ENCODE data around the gene RNF144B. TPM values are rescaled to one million over a fixed set of nuclear protein-coding genes. Genes with fewer than 3 reads are reported as not detected.
"Not testable (repeated sequence)": the region's sequence is repeated elsewhere in the genome, so short reads cannot be mapped to it uniquely, and the experiment has no call there.

The RNF144B gene
- total RNA-seq, 1 donor from 2014 or later = 9.3 TPM

GRCh38 chr6:18404965-18405364, 17.8 kb downstream of the RNF144B start:
- DNase-seq (ENCODE audit: low spot score); intact Hi-C loops (cut with DNase I): not testable (repeated sequence)

DNA sequence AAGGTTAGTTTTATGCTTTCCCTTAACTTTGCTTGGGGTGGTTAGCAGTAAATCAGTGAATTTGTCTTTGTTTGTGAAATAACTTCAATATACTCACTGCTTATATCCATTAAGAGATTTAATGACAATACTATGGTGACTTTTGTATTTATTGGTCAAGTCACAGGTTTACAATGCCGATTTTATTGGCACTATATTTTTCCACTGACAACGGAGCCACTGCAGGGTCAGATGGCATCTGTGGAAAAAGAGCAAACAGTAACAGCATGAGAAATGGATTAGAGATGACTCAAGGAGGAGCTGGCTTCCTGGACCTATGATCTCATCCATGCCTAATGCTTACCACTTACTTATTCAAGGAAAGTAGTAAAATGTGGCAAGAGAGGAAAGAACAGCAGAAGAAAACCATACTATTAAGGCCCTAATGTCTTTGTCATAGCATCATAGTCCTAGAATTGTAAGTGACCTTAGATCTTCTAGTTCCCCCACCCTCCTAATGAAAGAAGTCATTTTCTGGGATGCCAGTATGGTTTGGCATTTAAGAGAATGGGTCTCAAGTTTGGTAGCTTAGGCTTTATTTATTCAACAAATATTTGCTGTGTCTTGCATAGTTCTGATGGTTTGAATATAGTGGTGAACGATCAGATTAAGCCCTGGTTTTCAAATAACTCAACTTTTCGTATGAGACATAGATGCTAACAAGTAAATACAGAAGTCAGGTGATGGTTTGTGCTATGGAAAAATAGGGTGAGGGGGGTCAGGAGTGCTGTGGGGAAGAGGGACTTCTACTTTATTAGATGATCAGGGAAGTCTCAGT, 18.5 kb downstream of the RNF144B start:
- no peak for DNase-seq (ENCODE audit: low spot score)
- intact Hi-C loops (cut with DNase I) = no loop called here

DNA sequence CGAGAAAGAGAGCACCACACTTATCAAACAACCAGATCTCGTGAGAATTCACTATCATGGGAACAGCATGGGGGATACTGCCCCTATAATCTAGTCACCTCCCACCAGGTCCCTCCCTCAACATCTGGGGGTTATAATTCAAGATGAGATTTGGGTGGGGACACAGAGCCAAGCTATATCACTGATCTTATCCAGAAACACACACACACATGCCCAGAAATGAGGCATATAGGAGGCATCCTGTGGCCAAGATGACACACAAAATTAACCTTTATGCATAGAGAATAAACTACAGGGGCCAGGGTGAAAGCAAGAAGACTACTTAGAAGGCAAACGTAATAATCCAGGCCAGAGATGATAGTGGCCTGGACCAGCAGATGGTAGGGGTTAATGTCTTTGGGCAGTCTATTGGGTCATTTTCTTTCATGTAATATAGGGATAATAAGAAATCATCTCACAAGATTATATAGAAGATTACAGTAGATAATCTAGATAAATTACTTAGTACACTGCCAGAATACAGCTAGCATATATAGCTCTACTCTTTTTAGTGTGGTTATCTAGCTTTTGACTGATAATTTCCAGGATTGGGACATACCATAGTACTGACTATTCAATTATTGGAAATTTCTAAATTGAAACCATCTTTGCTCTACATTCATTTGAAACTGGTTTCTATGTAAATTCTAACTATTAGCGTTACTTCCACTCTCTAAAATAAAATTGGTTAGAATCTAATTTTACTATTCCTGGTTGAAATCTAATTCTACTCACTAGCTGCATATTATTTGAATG, 20.0 kb downstream of the RNF144B start:
- no peak for DNase-seq (ENCODE audit: low spot score)
- intact Hi-C loops (cut with DNase I) = no loop called here

DNA sequence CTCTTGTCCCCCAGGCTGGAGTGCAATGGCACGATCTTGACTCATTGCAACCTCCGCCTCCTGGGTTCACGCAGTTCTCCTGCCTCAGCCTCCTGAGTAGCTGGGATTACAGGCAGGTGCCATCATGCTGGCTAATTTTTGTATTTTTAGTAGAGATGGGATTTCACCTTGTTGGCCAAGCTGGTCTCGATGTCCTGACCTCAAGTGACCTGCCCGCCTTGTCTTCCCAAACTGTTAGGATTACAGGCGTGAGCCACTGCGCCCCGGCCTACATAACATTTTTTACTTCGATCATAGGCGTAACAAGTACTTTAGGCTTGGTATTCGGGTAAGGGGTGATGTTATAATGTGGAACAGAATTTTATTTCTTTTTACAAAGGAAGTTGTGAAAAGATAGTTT, 22.5 kb downstream of the RNF144B start:
- intact Hi-C loops (cut with DNase I); DNase-seq (ENCODE audit: low spot score): not testable (repeated sequence)

DNA sequence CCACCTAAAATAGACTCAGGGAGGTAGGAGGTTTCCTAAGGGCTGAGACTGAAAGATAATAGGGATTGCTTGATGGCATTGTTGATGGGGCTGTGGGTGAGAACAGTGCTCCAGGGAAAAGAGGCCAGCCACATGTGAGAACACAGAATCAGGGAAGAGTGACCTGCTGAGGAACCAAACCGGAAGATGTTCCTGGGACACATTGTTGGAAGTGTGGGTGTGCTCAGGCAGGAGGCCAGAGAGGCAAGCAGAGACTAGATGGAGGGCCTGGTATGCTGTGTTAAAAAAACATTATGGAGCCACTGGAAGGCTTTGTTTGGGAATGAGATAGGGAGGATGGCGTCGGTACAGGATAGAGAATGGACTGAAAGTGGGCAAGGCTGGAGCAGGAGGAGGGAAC, 23.3 kb downstream of the RNF144B start:
- DNase-seq (ENCODE audit: low spot score) = no peak
- intact Hi-C loops (cut with DNase I) = no loop called here

DNA sequence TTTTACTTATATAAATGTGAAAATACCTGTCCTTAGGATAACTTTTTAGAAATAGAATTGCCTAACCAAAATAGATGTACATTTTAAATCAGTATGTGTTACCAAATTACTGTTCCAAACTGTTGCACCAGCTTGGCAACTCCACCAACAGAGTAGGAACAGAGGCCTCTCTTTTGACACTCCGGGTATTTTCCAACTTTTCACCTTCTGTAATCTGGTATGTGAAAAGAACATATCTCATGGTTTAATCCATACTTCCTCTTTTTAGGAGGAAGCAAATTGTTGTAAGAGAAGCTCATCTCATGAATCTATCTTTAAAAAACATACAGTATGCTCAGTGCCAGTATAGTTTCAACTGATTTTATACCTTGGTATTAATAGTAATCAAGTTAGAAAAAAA, 24.9 kb downstream of the RNF144B start:
- no peak for DNase-seq (ENCODE audit: low spot score)
- intact Hi-C loops (cut with DNase I) = no loop called here

DNA sequence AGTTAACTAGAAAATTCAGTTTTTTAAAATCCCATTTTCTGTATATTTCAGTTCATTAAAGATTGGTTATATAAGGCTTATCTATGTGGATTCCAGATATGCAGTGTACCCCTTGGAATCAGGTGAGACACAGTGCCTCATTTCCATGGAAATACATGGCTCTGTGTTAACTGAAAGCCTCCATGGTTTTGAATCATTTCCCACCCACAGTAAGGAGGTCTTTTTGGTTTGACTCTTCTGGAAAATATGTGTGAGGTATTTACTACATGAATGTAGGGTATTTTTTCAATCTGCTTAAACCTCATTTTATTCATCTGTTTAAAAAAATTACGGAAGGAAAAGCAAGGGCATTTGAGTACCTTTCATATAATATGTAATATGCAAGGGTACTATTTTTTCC, 25.5 kb downstream of the RNF144B start:
- no peak for DNase-seq (ENCODE audit: low spot score)
- intact Hi-C loops (cut with DNase I) = no loop called here

DNA sequence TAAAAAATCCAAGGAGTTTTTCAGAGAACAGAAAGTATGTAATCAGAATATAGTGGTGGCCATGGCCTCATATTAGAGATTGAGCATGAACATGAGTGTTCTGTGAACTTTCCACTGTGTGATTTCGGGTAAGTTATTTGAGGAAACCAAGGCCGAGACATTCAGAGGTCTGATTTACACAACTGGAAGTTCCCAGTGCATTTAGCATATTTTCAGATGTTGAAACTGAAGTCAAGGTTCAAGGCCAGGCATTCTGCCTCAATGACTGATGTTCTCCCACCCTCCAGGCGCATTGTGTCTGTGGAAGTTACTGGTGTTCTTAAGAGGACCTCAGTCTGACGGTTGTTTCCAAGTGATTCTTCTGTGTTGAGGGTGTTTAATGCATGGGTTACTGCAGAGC, 26.2 kb downstream of the RNF144B start:
- no peak for DNase-seq (ENCODE audit: low spot score)
- intact Hi-C loops (cut with DNase I) = no loop called here

- intact Hi-C loops (cut with DNase I) = no loop called here
- no peak for DNase-seq (ENCODE audit: low spot score)
Measured at GRCh38 chr6:18414116-18414515, 27.0 kb downstream of the RNF144B start.

DNA sequence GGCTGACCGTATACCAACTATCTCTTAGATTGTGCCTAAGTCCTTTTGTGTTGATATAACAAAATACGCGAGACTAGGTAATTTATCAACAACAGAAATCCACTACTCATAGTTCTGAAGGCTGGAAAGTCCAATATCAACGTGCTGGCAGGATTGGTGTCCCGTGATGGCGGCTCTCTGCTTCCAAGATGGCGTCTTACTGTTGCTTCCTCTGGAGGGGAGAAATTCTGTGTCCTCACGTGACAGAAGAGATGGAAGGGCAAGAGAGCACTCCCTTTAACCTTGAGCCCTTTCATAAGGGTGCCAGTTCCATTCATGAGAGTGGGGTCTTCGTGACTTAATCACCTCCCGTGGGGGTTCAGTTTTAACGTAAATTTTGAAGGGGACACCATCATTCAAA, 28.1 kb downstream of the RNF144B start:
- no peak for DNase-seq (ENCODE audit: low spot score)
- intact Hi-C loops (cut with DNase I) = no loop called here

DNA sequence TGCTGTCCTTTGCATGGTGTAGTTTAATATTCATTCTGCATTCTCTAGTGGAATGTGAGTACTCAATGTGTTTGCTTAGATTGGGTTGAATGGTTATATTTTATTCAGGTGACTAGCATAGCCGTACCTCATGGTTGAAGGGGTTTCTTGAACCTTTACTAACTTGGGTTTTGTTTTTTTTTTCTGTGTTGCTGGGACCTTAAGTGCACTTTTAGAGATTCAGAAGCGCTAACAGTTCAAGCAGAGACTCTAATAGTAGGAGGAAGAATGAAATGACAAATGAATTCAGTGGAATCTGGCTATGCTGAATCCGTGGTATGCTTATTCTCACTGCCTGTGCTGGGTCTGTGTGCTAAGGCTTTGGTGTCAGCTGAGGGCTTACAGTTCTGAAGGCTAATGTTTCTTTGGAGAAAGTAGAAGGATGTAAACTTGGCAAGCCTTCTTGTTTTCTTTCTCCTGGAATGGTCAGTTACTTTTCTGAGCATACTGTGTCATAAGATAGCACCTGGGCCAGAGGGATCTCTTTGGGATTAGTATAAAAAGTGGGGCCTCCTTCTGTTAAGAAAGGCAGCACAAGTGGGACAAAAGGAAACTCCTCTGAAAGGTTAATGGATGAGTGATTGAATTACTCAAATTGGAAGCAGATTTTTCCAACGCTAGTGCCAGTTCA, 28.7 kb downstream of the RNF144B start:
- intact Hi-C loops (cut with DNase I) = no loop called here

DNA sequence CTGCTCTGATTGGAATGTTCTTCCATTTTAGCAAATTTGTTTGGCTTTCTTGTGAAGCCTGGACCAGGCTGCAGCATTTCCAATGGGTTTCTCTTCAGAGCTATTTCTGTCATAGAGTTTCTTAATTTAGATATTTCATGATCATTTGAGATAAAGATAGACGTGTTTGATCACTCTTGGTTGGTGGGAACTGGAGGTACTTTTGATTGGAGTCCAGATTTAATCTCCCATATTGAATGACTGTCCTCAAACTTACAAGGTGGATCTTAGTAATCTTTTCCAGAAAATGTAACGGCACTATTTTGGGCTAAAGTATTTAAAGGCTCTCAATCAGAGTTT, 29.2 kb downstream of the RNF144B start:
- intact Hi-C loops (cut with DNase I) = no loop called here
- DNase-seq (ENCODE audit: low spot score) = no peak

More for the DNA sequence above, 28.7 kb downstream of the RNF144B start:
- DNase-seq (ENCODE audit: low spot score) = no peak

- DNase-seq (ENCODE audit: low spot score) = no peak
- intact Hi-C loops (cut with DNase I) = no loop called here
Measured at GRCh38 chr6:18420328-18420727, 33.2 kb downstream of the RNF144B start.

GRCh38 chr6:18422136-18422535, 35.0 kb downstream of the RNF144B start:
- DNase-seq (ENCODE audit: low spot score) = no peak
- intact Hi-C loops (cut with DNase I) = no loop called here

GRCh38 chr6:18423426-18423825, 36.3 kb downstream of the RNF144B start:
- intact Hi-C loops (cut with DNase I) = no loop called here

DNA sequence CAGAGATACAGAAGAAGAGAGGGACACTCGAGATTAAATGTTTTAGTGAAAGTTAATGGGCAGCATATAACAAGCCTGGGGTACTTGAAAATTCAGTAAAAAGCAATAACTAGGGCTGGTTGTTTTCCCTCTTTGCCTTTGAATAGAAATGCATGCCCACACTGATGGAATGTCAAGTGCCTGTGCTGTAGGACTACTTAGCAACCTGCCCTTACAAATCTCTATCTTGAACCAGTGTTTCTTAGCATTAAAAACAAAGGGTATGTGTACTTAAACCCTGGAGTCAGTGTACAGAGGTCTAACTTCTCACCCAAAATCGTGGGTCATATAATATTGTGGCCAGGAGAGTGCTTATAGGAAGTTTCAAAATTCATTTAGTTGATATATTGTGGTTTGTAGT, 37.1 kb downstream of the RNF144B start:
- DNase-seq (ENCODE audit: low spot score) = no peak
- intact Hi-C loops (cut with DNase I) = no loop called here

More at GRCh38 chr6:18423426-18423825, 36.3 kb downstream of the RNF144B start:
- no peak for DNase-seq (ENCODE audit: low spot score)

GRCh38 chr6:18425218-18425617, 38.1 kb downstream of the RNF144B start:
- intact Hi-C loops (cut with DNase I) = no loop called here
- no peak for DNase-seq (ENCODE audit: low spot score)

DNA sequence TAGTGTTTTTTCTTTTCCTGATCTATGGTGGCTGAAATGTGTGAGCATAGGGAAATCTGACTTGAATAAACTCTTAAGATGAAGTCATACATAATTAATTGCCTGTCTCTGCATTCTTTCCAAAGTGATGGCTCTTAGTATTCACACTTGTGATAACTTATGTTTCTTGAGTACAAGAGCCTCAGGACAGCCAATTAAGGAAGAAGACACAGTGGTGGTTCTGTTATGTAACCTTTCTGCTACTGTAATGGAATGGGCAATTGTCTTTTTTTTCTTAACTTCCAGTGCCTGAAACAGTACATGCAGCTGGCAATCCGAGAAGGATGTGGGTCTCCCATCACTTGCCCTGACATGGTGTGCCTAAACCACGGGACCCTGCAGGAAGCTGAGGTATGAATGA, 40.1 kb downstream of the RNF144B start:
- no peak for DNase-seq (ENCODE audit: low spot score)
- intact Hi-C loops (cut with DNase I) = no loop called here

- intact Hi-C loops (cut with DNase I) = no loop called here
- no peak for DNase-seq (ENCODE audit: low spot score)
Measured at GRCh38 chr6:18429655-18430297, 42.6 kb downstream of the RNF144B start.

DNA sequence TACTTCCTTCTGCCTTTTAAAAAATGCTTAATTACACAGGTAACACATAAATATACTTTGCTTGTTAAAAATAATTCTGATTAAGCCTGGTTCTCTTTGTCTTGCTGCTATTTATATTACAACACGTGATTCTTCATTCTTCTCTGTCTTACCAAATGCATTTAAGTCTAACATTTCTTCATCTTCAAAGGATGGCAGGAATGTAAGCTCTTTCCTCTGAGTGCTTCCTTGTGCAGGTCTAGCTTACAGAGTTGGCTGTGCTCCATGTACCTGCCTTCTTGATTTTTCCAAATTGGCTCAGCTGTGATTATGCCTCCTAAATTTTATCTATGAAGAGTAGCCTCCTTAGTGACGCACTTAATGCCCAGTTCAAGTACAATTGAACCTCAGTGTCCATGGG, 44.4 kb downstream of the RNF144B start:
- intact Hi-C loops (cut with DNase I) = no loop called here
- DNase-seq (ENCODE audit: low spot score) = no peak

Measured in cardiac septum (tissue), 1 donor.